ENCODE results near the gene TSPAN4. TPM values are rescaled to one million over a fixed set of nuclear protein-coding genes. Genes with fewer than 3 reads are reported as not detected.
A peak's percentile ranks its signal among the peaks of the same experiment; 100 is the strongest.

The TSPAN4 gene
- total RNA-seq, 1 donor, result 164 TPM

DNA sequence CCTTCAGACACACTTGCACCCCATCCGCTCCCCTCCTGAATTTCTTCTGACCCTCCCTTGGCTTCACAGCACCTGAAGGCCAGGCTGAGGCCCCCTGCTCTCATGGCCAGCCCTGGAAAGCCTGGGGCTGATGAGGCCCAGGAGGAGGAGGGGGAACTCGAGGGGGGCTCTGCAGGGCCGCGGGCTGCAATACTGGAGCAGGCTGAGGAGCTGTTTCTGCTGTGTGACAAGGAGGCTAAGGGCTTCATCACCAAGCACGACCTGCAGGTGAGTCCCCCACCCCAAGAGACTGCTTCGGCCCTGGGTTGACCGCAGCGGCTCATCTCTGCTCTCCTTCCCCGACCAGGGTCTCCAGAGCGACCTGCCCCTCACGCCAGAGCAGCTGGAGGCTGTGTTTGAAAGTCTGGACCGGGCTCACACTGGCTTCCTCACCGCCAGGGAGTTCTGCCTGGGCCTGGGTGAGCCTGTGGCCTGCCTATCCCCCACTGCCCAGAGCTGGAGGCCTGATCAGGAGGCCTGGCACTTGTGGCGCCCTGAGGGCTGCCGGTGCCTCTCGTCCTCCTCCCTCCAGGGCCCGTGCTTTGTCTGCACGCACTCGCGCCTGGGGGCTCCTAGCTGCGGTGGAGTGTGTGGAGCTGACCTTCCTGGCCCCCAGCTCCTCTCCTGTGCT is 14.0 kb upstream of the TSPAN4 start:
- no peak overlapping the region for H3K4me3 ChIP-seq (ENCODE audit: low read depth, low read length)
- TF ChIP-seq, protein P1, sequence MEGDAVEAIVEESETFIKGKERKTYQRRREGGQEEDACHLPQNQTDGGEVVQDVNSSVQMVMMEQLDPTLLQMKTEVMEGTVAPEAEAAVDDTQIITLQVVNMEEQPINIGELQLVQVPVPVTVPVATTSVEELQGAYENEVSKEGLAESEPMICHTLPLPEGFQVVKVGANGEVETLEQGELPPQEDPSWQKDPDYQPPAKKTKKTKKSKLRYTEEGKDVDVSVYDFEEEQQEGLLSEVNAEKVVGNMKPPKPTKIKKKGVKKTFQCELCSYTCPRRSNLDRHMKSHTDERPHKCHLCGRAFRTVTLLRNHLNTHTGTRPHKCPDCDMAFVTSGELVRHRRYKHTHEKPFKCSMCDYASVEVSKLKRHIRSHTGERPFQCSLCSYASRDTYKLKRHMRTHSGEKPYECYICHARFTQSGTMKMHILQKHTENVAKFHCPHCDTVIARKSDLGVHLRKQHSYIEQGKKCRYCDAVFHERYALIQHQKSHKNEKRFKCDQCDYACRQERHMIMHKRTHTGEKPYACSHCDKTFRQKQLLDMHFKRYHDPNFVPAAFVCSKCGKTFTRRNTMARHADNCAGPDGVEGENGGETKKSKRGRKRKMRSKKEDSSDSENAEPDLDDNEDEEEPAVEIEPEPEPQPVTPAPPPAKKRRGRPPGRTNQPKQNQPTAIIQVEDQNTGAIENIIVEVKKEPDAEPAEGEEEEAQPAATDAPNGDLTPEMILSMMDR (IDR thresholded peaks at IDR 0.05; ENCODE audit: insufficient read depth, low read length), result no peak
- no peak for DNase-seq (ENCODE audit: low read depth)

DNA sequence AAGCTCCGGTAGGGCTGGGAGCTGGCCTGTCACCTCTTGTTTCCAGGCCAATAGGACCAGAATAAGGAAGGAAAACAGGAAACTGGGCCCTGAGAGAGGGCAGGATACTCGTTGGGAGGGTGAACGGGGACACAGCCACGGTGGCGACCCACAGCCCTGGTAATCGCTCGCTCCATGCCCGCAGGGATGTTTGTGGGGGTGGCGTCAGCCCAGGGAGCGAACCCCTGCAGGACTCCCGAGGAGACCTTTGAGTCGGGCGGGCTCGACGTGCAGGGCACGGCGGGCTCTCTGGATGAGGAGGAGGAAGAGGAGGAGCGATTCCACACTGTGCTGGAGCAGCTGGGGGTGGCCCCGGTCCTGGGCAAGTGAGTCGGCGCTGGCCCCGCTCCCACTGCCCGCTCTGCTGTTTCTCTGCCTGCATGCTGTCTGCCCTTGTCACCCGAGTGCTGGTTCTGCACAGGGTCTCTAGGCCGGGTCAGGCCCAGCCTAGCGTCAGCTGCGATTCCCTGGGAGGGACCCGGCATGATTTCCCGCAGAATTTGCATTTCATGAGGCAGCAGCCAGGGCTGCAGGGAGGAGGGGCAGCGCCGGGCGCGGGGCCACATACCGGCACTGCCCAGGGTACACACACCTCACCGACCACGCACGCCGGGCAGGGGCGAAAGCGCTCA is 13.3 kb upstream of the TSPAN4 start:
- TF ChIP-seq, protein P1 (IDR thresholded peaks at IDR 0.05; ENCODE audit: insufficient read depth, low read length), result no peak
- no peak for DNase-seq (ENCODE audit: low read depth)
- peak overlapping the region; percentile 10 for H3K4me3 ChIP-seq (ENCODE audit: low read depth, low read length)

DNA sequence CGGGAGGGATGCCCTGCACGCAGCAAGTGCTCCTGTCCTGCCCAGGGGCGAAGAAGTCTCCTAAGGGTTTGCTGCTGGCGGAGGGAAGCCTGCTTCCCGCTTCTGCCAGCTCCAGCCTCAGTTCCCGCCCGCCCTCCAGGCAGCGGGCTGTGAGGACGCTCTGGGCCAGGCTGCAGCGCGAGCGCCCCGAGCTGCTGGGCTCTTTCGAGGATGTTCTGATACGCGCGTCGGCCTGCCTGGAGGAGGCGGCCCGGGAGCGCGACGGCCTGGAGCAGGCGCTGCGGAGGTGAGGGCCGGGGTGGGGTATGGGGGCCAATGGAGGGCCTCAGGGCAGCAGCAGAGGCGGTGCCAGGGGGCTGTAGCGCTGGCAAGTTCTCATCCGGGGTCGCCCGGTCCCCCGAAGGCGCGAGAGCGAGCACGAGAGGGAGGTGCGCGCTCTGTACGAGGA is 12.8 kb upstream of the TSPAN4 start:
- peak overlapping the region; percentile 40 for H3K4me3 ChIP-seq (ENCODE audit: low read depth, low read length)
- no peak for DNase-seq (ENCODE audit: low read depth)
- TF ChIP-seq, protein P1 (IDR thresholded peaks at IDR 0.05; ENCODE audit: insufficient read depth, low read length), result no peak

DNA sequence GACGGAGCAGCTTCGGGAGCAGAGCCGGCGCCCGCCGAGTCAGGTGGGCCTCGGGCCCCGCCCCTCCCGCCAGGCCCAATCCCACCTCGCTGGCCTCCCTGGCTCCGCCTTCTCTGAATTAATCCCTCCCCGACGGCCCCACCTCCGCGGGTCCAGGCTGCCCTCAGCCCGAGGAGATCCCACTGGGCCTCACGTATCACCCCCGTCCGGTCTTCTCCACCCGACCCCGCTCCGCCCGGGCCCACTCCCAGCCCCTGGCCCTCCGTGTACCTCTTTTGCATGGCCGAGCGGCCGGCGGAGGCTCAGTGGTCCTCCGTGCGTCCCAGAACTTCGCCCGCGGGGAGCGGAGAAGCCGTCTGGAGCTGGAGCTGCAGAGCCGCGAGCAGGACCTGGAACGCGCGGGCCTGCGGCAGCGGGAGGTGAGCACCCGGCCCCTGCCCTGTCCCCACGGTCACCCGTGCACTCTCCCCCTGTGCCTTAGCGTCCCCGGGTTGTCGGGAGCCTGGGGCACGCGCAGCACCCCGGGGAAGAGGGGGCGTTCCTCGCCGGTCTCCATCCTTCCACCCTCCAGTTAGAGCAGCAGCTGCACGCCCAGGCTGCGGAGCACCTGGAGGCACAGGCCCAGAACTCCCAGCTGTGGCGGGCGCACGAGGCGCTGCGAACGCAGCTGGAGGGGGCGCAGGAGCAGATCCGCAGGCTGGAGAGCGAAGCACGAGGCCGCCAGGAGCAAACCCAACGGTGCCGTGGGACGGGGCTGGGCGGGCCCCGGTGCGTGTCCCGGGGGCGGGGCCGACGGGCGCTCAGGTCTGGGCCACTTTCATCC is 12.1 kb upstream of the TSPAN4 start:
- H3K4me3 ChIP-seq (ENCODE audit: low read depth, low read length), result peak overlapping the region; percentile 40
- DNase-seq (ENCODE audit: low read depth), result peak; percentile 40
- TF ChIP-seq, protein P1 (IDR thresholded peaks at IDR 0.05; ENCODE audit: insufficient read depth, low read length), result no peak

DNA sequence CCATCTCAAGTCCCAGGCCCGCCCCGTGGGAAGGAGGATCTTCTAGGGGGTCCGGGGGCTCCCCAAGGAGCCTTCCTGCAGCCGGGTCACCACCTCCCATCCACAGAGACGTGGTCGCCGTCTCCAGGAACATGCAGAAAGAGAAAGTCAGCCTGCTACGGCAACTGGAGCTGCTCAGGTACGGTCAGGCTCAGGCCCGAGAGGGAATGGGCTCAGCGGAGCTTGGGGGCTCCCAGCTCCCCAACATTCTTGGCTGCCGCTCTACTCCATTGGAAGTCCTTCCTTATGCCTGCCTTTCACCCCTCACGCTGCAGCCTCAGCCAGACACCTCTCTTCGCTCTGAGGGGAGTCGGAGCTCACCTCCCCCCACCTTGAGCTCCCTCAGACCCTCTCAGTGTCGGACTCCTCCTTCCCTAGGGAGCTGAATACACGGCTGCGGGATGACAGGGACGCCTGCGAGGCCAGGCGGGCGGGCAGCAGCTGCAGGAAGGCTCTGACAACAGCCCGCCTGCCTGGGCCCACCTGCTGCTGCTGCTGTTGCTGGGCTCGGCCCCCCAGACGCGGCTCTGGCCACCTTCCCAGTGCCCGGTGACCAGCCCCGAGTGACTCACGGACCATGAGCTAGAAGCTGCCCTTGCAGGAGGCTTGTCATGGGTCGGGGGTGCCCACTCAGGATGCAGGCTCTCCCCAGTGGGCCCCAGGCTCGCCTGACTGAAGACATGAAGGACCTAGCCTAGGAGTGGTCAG is 11.4 kb upstream of the TSPAN4 start:
- TF ChIP-seq, protein P1 (IDR thresholded peaks at IDR 0.05; ENCODE audit: insufficient read depth, low read length), result no peak
- DNase-seq (ENCODE audit: low read depth), result no peak
- H3K4me3 ChIP-seq (ENCODE audit: low read depth, low read length), result no peak overlapping the region

DNA sequence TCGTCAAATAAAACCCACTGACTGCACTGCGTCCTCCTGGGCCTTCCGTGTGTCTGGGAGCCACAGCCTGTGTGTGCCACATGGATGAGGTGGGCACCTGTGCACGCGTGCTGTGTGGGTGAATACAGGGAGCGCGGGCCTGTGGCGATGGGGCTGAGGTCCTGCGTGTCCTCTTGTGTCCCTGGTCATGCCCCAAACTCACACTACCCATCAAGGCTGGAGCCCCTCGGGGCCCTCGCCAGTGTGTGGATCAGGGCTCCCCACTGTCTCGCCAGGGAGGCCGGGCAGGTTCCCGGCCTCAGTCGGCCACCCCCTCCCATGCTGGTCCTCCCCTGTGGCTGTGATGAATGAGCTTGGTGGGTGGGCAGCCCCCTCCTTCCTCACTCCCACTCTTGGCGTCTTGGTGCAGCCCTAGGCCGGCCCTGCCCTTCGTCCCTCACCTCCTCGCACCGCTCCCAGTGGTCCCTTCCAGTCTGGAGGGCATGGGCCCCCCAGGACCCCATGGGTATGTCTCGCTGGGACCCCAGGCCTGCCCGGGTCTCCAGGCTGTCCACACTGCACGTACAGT is 10.6 kb upstream of the TSPAN4 start:
- peak overlapping the region; percentile 81 for H3K4me3 ChIP-seq (ENCODE audit: low read depth, low read length)
- TF ChIP-seq, protein P1 (IDR thresholded peaks at IDR 0.05; ENCODE audit: insufficient read depth, low read length), result no peak
- no peak for DNase-seq (ENCODE audit: low read depth)
